Astrocyte (in vitro differentiated cells and primary cell): ENCODE measurements around the gene THBS4. TPM values are rescaled to one million over a fixed set of nuclear protein-coding genes. Genes with fewer than 3 reads are reported as not detected.

Experiments used
- DNase-seq: peaks from one replicate; pipeline ENCODE4 v3.0.0-alpha.2; 2010; ENCODE audit warnings: low read depth
- FAIRE-seq: peaks from 2 replicates; lab custom pipeline; 2011; peaks lifted over from hg19 to GRCh38; lab: Jason Lieb, UNC
- H2AFZ ChIP-seq: 2 replicates; pipeline ENCODE4 v1.6.0; 2012; ENCODE audit warnings: low read depth, low read length, inconsistent platforms
- H3K27ac ChIP-seq: 2 replicates; pipeline ENCODE4 v1.5.1; 2011; ENCODE audit warnings: low read depth, low read length, inconsistent platforms
- H3K27me3 ChIP-seq: 2 replicates; pipeline ENCODE4 v1.6.0; 2011; ENCODE audit warnings: low read length, inconsistent platforms; ENCODE audit not compliant: insufficient read depth
- H3K36me3 ChIP-seq: 2 replicates; pipeline ENCODE4 v1.5.1; 2011; ENCODE audit warnings: low read length, inconsistent platforms; ENCODE audit not compliant: insufficient read depth
- H3K4me1 ChIP-seq: 2 replicates; pipeline ENCODE4 v1.5.1; 2011; ENCODE audit warnings: low read length, inconsistent platforms; ENCODE audit not compliant: insufficient read depth
- H3K4me2 ChIP-seq: 2 replicates; pipeline ENCODE4 v1.6.0; 2012; ENCODE audit warnings: low read length, inconsistent platforms
- H3K4me3 ChIP-seq: 2 replicates; pipeline ENCODE4 v1.5.1; 2011; ENCODE audit warnings: low read depth, mild to moderate bottlenecking, low read length, inconsistent platforms; ENCODE audit not compliant: insufficient read depth
- H3K79me2 ChIP-seq: 2 replicates; pipeline ENCODE4 v1.6.0; 2012; ENCODE audit warnings: mild to moderate bottlenecking, low read length, inconsistent platforms; ENCODE audit not compliant: insufficient read depth
- H3K9ac ChIP-seq: 2 replicates; pipeline ENCODE4 v1.6.0; 2012; ENCODE audit warnings: mild to moderate bottlenecking, low read length, inconsistent platforms
- H3K9me3 ChIP-seq: 2 replicates; pipeline ENCODE4 v1.5.1; 2012; ENCODE audit warnings: low read depth, mild to moderate bottlenecking, low read length, inconsistent platforms; ENCODE audit not compliant: insufficient read depth
- H4K20me1 ChIP-seq: 2 replicates; pipeline ENCODE4 v1.6.0; 2012; ENCODE audit warnings: low read length, inconsistent platforms; ENCODE audit not compliant: insufficient read depth
- H3K27ac Mint-ChIP-seq: one replicate; pipeline ENCODE4 v1.8.0; 2021; ENCODE audit warnings: mild to moderate bottlenecking, mixed read lengths; ENCODE audit not compliant: unreplicated experiment
- H3K27me3 Mint-ChIP-seq: one replicate; pipeline ENCODE4 v1.8.0; 2021; ENCODE audit warnings: low read depth, mixed read lengths; ENCODE audit not compliant: unreplicated experiment
- H3K36me3 Mint-ChIP-seq: one replicate; pipeline ENCODE4 v1.8.0; 2021; ENCODE audit warnings: low read depth, mixed read lengths; ENCODE audit not compliant: unreplicated experiment
- H3K4me1 Mint-ChIP-seq: one replicate; pipeline ENCODE4 v1.8.0; 2021; ENCODE audit warnings: low read depth, mixed read lengths; ENCODE audit not compliant: unreplicated experiment
- H3K4me3 Mint-ChIP-seq: one replicate; pipeline ENCODE4 v1.8.0; 2021; ENCODE audit warnings: mild to moderate bottlenecking, moderate library complexity, mixed read lengths; ENCODE audit not compliant: unreplicated experiment
- H3K9me3 Mint-ChIP-seq: one replicate; pipeline ENCODE4 v1.8.0; 2021; ENCODE audit warnings: mild to moderate bottlenecking, mixed read lengths; ENCODE audit not compliant: unreplicated experiment
- EZH2 ChIP-seq: IDR thresholded peaks from 2 replicates; pipeline ENCODE4 v1.6.1; 2012; ENCODE audit warnings: mild to moderate bottlenecking, low read length, inconsistent platforms; ENCODE audit not compliant: insufficient read depth
- total RNA-seq: library from RNA; stranded (reverse); gene quantifications from 2 replicates; pipeline ENCODE4 v1.2.1, GENCODE V29; 2021
- TF ChIP-seq, protein P1 (sequence below): IDR thresholded peaks from 2 replicates; pipeline ENCODE4 v1.5.1; 2011; ENCODE audit warnings: low read depth, mild to moderate bottlenecking, inconsistent platforms, low read length, moderate library complexity; ENCODE audit not compliant: insufficient read depth

The THBS4 gene
- total RNA-seq, 1 donor from 2014 or later = 1.1 TPM

GRCh38 chr5:80076131-80077050, 41.2 kb downstream of the THBS4 start:
- Histone ChIP-seq H3K36me3 (no peaks in the 10 kb centered on the region), H3K9ac (no peak overlapping the region), H4K20me1 (no peaks in the 10 kb centered on the region), H3K27me3 (no peaks in the 10 kb centered on the region), H2AFZ (no peak overlapping the region), H3K4me1 (peaks cover 8% of the 10 kb centered on the region), H3K4me2 (no peak overlapping the region), H3K27ac (no peak overlapping the region), H3K9me3 (no peaks in the 10 kb centered on the region), H3K79me2 (no peaks in the 10 kb centered on the region), H3K4me3 (no peak overlapping the region)
- H3K27me3 Mint-ChIP-seq = peaks cover 9% of the 10 kb centered on the region
- DNase-seq (peak; percentile 11), FAIRE-seq (no peak)
- no peaks in the 10 kb centered on the region for H3K36me3 Mint-ChIP-seq
- H3K4me1 Mint-ChIP-seq = peaks cover 1% of the 10 kb centered on the region
- no peaks in the 10 kb centered on the region for H3K9me3 Mint-ChIP-seq
- no peak overlapping the region for H3K27ac Mint-ChIP-seq
- no peak overlapping the region for H3K4me3 Mint-ChIP-seq
- TF ChIP-seq, protein P1, sequence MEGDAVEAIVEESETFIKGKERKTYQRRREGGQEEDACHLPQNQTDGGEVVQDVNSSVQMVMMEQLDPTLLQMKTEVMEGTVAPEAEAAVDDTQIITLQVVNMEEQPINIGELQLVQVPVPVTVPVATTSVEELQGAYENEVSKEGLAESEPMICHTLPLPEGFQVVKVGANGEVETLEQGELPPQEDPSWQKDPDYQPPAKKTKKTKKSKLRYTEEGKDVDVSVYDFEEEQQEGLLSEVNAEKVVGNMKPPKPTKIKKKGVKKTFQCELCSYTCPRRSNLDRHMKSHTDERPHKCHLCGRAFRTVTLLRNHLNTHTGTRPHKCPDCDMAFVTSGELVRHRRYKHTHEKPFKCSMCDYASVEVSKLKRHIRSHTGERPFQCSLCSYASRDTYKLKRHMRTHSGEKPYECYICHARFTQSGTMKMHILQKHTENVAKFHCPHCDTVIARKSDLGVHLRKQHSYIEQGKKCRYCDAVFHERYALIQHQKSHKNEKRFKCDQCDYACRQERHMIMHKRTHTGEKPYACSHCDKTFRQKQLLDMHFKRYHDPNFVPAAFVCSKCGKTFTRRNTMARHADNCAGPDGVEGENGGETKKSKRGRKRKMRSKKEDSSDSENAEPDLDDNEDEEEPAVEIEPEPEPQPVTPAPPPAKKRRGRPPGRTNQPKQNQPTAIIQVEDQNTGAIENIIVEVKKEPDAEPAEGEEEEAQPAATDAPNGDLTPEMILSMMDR = no peak
- no peak for TF ChIP-seq EZH2

DNA sequence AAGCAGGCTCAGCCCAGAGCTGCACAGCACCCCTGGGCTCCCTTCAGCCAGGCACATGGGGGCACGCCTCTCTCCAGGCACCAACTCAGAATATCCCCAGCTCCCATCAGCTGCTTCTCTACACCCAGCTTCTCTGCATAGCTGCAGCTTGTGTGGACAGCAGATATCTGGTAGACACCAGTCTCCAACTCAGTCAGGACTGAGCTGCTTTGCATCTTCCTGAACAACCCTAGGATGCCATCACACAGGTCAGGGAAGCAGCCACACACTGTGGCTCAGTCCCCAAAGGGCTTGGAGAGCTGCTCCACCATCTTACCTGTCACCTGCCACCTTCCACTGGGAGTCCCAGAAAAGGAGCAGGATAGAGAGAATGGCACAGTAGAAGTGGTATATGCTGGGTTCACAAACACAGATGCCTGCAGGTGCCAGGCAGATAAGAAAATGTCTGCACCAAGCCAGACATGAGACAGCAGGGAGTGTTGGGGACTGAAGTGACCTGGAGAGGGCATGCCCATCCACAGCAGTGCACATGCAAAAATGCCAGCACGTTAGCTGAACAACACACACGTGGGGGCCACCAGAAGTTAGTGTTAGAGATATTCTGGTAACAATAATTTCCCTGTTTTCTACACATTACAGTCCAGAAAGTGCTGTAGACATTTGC, 42.0 kb downstream of the THBS4 start:
- Histone ChIP-seq H3K36me3 (no peaks in the 10 kb centered on the region), H3K9me3 (no peaks in the 10 kb centered on the region), H3K9ac (no peak overlapping the region), H3K4me2 (no peak overlapping the region), H2AFZ (no peak overlapping the region), H3K79me2 (no peaks in the 10 kb centered on the region), H4K20me1 (no peaks in the 10 kb centered on the region), H3K27ac (no peak overlapping the region), H3K4me3 (no peak overlapping the region), H3K27me3 (no peaks in the 10 kb centered on the region), H3K4me1 (peaks cover 3% of the 10 kb centered on the region)
- DNase-seq (no peak), FAIRE-seq (no peak)
- no peaks in the 10 kb centered on the region for H3K9me3 Mint-ChIP-seq
- no peaks in the 10 kb centered on the region for H3K36me3 Mint-ChIP-seq
- no peak for TF ChIP-seq EZH2
- H3K4me1 Mint-ChIP-seq = no peaks in the 10 kb centered on the region
- no peak overlapping the region for H3K4me3 Mint-ChIP-seq
- H3K27ac Mint-ChIP-seq = no peak overlapping the region
- H3K27me3 Mint-ChIP-seq = peaks cover 9% of the 10 kb centered on the region

DNA sequence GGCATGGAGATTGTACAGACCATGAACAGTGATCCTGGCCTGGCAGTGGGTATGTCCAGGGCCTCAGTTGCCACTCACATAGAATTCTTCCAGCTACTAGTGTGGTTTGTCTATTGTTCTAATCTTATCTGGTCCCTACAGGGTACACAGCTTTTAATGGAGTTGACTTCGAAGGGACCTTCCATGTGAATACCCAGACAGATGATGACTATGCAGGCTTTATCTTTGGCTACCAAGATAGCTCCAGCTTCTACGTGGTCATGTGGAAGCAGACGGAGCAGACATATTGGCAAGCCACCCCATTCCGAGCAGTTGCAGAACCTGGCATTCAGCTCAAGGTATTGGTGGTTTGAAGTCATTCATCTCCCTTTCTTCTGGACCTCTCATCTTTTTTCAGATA, 43.8 kb downstream of the THBS4 start:
- H3K27me3 Mint-ChIP-seq = peaks cover 4% of the 10 kb centered on the region
- H3K27ac Mint-ChIP-seq = no peak overlapping the region
- H3K9ac ChIP-seq = no peak overlapping the region
- H3K36me3 ChIP-seq = no peaks in the 10 kb centered on the region
- H3K27ac ChIP-seq = no peak overlapping the region
- H3K4me1 Mint-ChIP-seq = no peaks in the 10 kb centered on the region
- no peaks in the 10 kb centered on the region for H3K79me2 ChIP-seq
- H2AFZ ChIP-seq = no peak overlapping the region
- DNase-seq = no peak
- no peak overlapping the region for H3K4me2 ChIP-seq
- H3K9me3 ChIP-seq = no peaks in the 10 kb centered on the region
- no peaks in the 10 kb centered on the region for H3K36me3 Mint-ChIP-seq
- H3K27me3 ChIP-seq = no peaks in the 10 kb centered on the region
- H3K9me3 Mint-ChIP-seq = no peaks in the 10 kb centered on the region
- peaks cover 3% of the 10 kb centered on the region for H3K4me1 ChIP-seq
- TF ChIP-seq EZH2 = no peak
- TF ChIP-seq, protein P1 = no peak
- no peak for FAIRE-seq
- no peaks in the 10 kb centered on the region for H4K20me1 ChIP-seq
- H3K4me3 ChIP-seq = no peak overlapping the region
- H3K4me3 Mint-ChIP-seq = no peak overlapping the region
